ENCODE data around the gene FKBP5.

DNA sequence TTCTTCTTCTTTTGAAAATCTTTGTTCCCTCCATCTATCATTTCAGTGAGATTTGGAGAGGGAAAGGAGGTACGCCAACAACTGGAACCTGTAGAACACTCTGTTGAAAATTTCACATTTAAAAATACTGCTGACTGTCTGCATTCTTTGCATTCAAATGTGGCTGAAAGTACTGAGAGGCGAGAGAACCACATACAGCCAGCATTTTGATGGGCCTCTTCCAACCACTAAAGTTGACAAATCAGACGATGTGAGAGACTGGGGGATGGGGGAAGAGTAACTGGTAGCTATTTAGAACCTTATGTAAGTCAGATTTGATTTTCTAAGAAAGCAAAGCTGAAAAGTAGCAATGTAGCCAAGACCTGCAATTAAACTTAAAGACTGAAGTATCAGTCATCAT is 77.5 kb downstream of the FKBP5 start:
- TF ChIP-seq POLR2AphosphoS5 (IDR thresholded peaks at IDR 0.05) = no peak
- no peak for TF ChIP-seq CTCF (IDR thresholded peaks at IDR 0.05; ENCODE audit: poor library complexity, severe bottlenecking)
- TF ChIP-seq EP300 (conservative IDR thresholded peaks at IDR 0.05; ENCODE audit: poor library complexity, severe bottlenecking) = no peak
- TF ChIP-seq EZH2 (IDR thresholded peaks at IDR 0.05; ENCODE audit: borderline replicate concordance, insufficient read depth, low read length, poor library complexity, severe bottlenecking) = no peak
- TF ChIP-seq, protein P1, sequence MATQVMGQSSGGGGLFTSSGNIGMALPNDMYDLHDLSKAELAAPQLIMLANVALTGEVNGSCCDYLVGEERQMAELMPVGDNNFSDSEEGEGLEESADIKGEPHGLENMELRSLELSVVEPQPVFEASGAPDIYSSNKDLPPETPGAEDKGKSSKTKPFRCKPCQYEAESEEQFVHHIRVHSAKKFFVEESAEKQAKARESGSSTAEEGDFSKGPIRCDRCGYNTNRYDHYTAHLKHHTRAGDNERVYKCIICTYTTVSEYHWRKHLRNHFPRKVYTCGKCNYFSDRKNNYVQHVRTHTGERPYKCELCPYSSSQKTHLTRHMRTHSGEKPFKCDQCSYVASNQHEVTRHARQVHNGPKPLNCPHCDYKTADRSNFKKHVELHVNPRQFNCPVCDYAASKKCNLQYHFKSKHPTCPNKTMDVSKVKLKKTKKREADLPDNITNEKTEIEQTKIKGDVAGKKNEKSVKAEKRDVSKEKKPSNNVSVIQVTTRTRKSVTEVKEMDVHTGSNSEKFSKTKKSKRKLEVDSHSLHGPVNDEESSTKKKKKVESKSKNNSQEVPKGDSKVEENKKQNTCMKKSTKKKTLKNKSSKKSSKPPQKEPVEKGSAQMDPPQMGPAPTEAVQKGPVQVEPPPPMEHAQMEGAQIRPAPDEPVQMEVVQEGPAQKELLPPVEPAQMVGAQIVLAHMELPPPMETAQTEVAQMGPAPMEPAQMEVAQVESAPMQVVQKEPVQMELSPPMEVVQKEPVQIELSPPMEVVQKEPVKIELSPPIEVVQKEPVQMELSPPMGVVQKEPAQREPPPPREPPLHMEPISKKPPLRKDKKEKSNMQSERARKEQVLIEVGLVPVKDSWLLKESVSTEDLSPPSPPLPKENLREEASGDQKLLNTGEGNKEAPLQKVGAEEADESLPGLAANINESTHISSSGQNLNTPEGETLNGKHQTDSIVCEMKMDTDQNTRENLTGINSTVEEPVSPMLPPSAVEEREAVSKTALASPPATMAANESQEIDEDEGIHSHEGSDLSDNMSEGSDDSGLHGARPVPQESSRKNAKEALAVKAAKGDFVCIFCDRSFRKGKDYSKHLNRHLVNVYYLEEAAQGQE (IDR thresholded peaks at IDR 0.05; ENCODE audit: borderline replicate concordance) = no peak

All from neural cell (in vitro differentiated cells).